ENCODE measurements around the gene C1QTNF2.

GRCh38 chr5:160359242-160359641 is 11.2 kb downstream of the C1QTNF2 start:
- TF ChIP-seq CTCF (conservative IDR thresholded peaks at IDR 0.05; ENCODE audit: low read length) (no peak), EZH2phosphoT487 (IDR thresholded peaks at IDR 0.05; ENCODE audit: borderline replicate concordance) (no peak)

Measured in Loucy (cell line).